Tibial artery (tissue), 4 donors: ENCODE data around the gene RRAS2.

Experiments
- DNase-seq, 2 donors: peaks; one replicate each; pipeline ENCODE4 v3.0.0-alpha.2; 2019
- H3K27ac ChIP-seq, 2 donors: fragments of 200-600 bp; sonication (generic) in 1 of 2; 1 replicate in 1 of 2; 2 replicates in 1 of 2; pipeline ENCODE4 v1.5.1; 2018 to 2019; ENCODE audit warnings: mild to moderate bottlenecking in 1 of 2
- H3K27me3 ChIP-seq, 2 donors: fragments of 200-600 bp; sonication (generic) in 1 of 2; one replicate each; pipeline versions ENCODE4 v1.5.1 to v1.6.0; 2016 to 2019
- H3K36me3 ChIP-seq, 3 donors: fragments of 200-600 bp; sonication (generic) in 2 of 3; one replicate each; pipeline ENCODE4 v1.5.1; 2016 to 2019; ENCODE audit warnings: mild to moderate bottlenecking in 2 of 3
- H3K4me1 ChIP-seq, 4 donors: fragments of 200-600 bp; sonication (generic) in 2 of 4; 1 replicate in 3 of 4; 2 replicates in 1 of 4; pipeline ENCODE4 v1.5.1; 2016 to 2019
- H3K4me3 ChIP-seq, 2 donors: fragments of 200-600 bp; sonication (generic) in 1 of 2; 1 replicate in 1 of 2; 2 replicates in 1 of 2; pipeline ENCODE4 v1.5.1; 2018 to 2019; ENCODE audit warnings: mild to moderate bottlenecking in 2 of 2
- H3K9me3 ChIP-seq, 3 donors: fragments of 200-600 bp; sonication (generic) in 1 of 3; one replicate each; pipeline ENCODE4 v1.5.1; 2016 to 2019
- CTCF ChIP-seq, 2 experiments: fragments of 200-600 bp in 1 of 2; fragments of 450-650 bp in 1 of 2; IDR thresholded peaks; one replicate each; pipeline ENCODE4 v1.5.1; 2017 to 2019; ENCODE audit warnings: antibody characterized with exemption in 2 of 2, mild to moderate bottlenecking in 1 of 2, moderate library complexity in 1 of 2
- intact Hi-C: fragments of 100-400 bp; cut with DNase I; formaldehyde crosslinking; loops from one replicate; pipeline ENCODE4 v1.15.0; 2023; ENCODE audit warnings: low total_unique reads

RRAS2 gene

GRCh38 chr11:14275076-14275475 lies 83.9 kb downstream of the RRAS2 start:
- intact Hi-C loops: no loop called here

GRCh38 chr11:14273895-14274294 lies 85.1 kb downstream of the RRAS2 start:
- no peaks in the 10 kb centered on the region for H3K9me3 ChIP-seq
- intact Hi-C loops: no loop called here
- no peaks in the 10 kb centered on the region for H3K4me1 ChIP-seq
- TF ChIP-seq CTCF (IDR thresholded peaks at IDR 0.05): no peak
- H3K36me3 ChIP-seq: peaks cover 0 to 16% (median 13%) of the 10 kb centered on the region in 3 donors
- H3K4me3 ChIP-seq: no peak overlapping the region
- no peak for DNase-seq
- no peaks in the 10 kb centered on the region for H3K27me3 ChIP-seq
- H3K27ac ChIP-seq: no peak overlapping the region

More at GRCh38 chr11:14275076-14275475, 83.9 kb downstream of the RRAS2 start:
- Histone ChIP-seq H3K4me3 (no peak overlapping the region), H3K9me3 (no peaks in the 10 kb centered on the region), H3K36me3 (peaks cover 5 to 26% (median 12%) of the 10 kb centered on the region in 3 donors), H3K4me1 (no peaks in the 10 kb centered on the region), H3K27ac (no peak overlapping the region), H3K27me3 (no peaks in the 10 kb centered on the region)
- TF ChIP-seq CTCF (IDR thresholded peaks at IDR 0.05): no peak
- no peak for DNase-seq

GRCh38 chr11:14270690-14271542 lies 88.1 kb downstream of the RRAS2 start:
- Histone ChIP-seq H3K27me3 (no peaks in the 10 kb centered on the region), H3K27ac (no peak overlapping the region), H3K4me3 (no peak overlapping the region), H3K36me3 (peaks cover 2 to 13% (median 7%) of the 10 kb centered on the region in 3 donors), H3K9me3 (no peaks in the 10 kb centered on the region), H3K4me1 (no peaks in the 10 kb centered on the region)
- no peak for DNase-seq
- TF ChIP-seq CTCF (IDR thresholded peaks at IDR 0.05): no peak
- intact Hi-C loops: no loop called here

GRCh38 chr11:14269692-14270573 lies 89.0 kb downstream of the RRAS2 start:
- TF ChIP-seq CTCF (IDR thresholded peaks at IDR 0.05): no peak
- H3K9me3 ChIP-seq: no peaks in the 10 kb centered on the region
- no peak overlapping the region for H3K27ac ChIP-seq

GRCh38 chr11:14267861-14268635 lies 90.9 kb downstream of the RRAS2 start:
- Histone ChIP-seq H3K4me1 (no peaks in the 10 kb centered on the region), H3K36me3 (peaks cover 12 to 18% (median 18%) of the 10 kb centered on the region in 3 donors), H3K4me3 (no peak overlapping the region), H3K9me3 (peaks cover 0 to 5% (median 0%) of the 10 kb centered on the region in 3 donors), H3K27me3 (no peaks in the 10 kb centered on the region), H3K27ac (no peak overlapping the region)
- intact Hi-C loops: no loop called here
- no peak for TF ChIP-seq CTCF (IDR thresholded peaks at IDR 0.05)
- DNase-seq: no peak

More at GRCh38 chr11:14269692-14270573, 89.0 kb downstream of the RRAS2 start:
- DNase-seq: no peak
- Histone ChIP-seq H3K36me3 (peaks cover 12 to 23% (median 16%) of the 10 kb centered on the region in 3 donors), H3K4me3 (no peak overlapping the region), H3K27me3 (no peaks in the 10 kb centered on the region), H3K4me1 (no peaks in the 10 kb centered on the region)
- intact Hi-C loops: no loop called here
